ENCODE results near the gene DOCK3. TPM values are rescaled to one million over a fixed set of nuclear protein-coding genes. Genes with fewer than 3 reads are reported as not detected.
"Not testable (repeated sequence)": the region's sequence is repeated elsewhere in the genome, so short reads cannot be mapped to it uniquely, and the experiment has no call there.

DOCK3 gene
- total RNA-seq, 1 donor from 2014 or later: 0.72 TPM

DNA sequence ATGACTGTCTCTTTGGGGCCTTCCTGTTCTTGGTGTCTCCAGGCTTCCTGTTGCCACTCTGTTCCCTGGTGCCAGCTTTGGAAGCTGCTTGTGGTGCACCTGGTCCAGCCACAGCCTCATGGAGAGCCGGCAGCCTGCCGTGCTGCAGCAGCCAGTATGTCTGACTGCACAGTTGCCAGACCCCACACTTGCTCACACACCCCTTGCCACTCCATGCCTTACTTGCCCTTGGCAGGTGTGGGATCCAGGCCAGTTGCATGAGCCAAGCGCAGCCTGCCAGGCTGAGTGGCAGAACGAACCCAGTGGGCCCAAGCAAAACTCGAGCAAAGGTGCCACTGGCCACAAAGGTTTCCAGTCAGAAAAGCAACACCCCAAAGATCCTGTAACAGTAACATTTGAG is 309.2 kb downstream of the DOCK3 start:
- no peak for DNase-seq (ENCODE audit: low spot score)

DNA sequence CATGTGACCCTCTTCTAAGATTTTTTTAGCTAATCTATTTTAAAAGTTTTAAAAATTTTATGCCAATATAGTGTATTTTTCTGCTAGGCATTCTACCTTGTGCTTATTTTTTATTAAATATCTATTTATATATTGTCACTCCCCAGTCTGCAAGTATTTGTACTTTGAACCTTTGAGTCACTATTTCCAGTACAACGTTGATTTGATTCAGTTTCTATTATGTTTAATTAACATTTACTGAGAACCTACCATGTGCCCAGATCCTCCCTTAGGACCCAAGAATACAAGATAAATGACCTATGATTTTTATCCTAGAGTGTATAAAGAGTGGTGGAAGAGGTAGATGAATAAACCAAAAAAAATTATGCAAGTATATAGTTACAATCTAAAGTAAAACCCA is 311.2 kb downstream of the DOCK3 start:
- DNase-seq (ENCODE audit: low spot score): no peak

DNA sequence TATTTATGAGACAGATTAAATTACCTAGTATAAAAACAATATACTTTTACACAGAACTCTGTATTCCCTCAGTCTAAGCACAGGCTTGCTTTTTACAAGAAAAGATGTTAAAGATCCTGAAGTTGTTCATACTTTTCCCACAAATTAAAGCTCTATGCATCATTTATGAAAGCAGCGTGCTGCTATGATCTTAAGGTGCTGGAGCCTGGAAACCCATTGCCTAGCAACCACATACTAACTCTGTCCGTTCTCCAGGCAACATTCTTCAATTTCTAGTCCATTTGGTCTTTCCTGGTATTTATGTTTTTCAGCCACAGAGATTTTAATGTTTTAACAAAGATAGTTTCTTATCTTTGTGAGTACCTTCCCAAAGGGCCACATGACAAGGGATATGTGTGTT is 312.0 kb downstream of the DOCK3 start:
- no peak for DNase-seq (ENCODE audit: low spot score)

DNA sequence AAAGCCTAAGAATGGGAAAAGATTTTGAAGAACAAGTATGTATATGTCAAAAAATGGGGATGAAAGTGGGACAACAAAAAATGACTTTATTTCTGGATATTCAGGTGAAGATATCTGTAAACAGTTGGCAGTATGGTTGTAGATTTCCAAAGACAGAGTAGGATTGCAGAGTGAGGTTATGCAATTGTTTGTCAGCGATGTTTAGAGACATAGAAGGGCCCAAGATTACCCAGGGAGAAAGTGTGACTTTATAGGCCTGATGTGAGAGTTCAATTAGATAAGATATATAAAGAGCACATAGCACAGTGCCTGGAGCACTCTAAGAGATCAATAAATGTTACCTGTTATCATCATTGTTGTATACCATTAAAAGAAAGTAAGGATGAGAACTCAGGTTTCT is 319.8 kb downstream of the DOCK3 start:
- DNase-seq (ENCODE audit: low spot score): no peak

DNA sequence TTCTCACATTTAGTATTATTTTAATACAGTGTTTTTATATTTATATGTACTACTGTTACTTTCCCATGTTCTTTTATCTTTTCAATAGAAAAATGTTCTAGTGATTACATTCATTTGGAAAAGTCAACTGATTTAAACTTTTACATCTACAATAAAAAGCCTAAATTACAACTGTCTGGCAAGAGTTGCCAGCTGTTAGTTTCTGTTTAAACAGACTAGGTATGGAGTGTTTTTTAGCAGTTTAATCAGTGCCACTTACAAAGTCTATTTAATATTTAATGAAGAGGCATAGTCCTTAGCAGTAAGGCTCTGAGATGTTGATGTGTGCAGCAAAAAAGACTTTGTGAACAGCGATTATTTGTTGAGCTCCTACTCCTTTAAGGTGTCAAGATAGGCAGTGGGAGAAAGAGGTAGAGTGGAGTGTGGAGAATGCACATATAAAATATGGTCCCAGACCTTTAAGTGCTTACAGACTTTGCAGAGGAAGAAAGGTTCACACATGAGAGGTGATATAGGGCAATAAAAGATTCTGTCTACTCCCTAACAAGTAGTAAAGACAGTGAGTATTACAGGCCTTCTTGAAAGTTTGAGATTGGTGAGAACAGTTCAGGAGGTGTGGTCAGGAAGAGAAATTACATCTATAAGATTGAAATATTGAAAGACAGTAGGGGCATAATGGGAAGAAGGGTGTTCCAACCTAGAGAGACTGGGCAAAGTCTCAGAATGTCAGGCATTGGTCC is 320.5 kb downstream of the DOCK3 start:
- DNase-seq (ENCODE audit: low spot score): no peak

DNA sequence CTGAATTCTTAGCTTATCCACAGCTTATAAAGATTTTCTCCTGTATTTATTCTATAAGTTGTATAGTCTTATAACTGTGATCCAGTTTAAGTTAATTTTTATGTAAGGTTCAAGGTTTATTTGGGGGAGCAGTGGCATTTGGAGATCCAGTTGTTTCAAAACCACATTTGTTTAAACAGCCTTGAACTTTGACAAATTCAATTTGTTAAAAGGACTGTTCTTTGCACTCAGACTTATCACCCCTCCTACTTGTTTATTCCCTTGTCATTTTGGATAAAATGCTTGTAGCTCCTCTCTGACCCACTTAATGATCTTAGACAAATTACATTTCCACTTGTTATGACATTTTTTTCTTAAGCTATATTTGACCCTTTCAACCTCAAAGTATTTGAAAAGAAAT is 327.8 kb downstream of the DOCK3 start:
- DNase-seq (ENCODE audit: low spot score): no peak

DNA sequence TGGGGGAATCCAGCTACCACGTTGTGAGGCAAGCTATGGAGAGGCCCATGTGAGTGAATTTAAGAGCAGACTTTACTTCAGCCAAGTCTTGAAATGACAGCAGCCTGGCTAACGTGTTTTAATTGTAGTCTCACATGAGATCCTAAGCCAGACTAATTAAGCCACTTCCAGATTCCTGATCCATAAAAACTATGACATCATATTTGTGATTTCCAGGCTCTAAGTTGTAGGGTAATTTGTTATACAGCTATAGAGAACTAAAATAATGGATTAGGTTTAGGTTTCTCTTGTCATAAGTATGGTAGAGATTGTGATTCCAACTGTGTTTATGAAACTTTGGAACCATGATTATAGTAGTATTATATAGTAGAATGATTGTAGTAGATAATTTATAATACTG is 329.5 kb downstream of the DOCK3 start:
- DNase-seq (ENCODE audit: low spot score): no peak

DNA sequence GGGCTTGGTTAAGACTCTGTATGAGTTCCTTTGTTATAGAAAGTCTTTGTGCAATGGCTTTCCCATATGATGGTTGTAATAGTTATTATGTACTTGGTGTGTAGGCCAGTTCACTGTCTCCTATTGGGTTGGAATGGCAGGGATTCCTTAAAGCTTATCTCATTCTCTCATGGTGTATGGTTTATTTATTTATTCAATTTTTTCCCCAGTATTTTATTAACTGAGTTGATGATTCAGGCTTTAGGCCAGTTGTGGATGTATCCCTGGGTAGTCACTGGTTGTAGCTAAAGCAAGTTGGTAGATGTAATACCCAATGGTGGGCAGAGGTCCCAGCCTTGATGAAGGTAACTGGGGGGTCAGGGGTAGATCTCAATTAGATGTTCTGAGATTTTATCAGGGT is 349.4 kb downstream of the DOCK3 start:
- no peak for DNase-seq (ENCODE audit: low spot score)

DNA sequence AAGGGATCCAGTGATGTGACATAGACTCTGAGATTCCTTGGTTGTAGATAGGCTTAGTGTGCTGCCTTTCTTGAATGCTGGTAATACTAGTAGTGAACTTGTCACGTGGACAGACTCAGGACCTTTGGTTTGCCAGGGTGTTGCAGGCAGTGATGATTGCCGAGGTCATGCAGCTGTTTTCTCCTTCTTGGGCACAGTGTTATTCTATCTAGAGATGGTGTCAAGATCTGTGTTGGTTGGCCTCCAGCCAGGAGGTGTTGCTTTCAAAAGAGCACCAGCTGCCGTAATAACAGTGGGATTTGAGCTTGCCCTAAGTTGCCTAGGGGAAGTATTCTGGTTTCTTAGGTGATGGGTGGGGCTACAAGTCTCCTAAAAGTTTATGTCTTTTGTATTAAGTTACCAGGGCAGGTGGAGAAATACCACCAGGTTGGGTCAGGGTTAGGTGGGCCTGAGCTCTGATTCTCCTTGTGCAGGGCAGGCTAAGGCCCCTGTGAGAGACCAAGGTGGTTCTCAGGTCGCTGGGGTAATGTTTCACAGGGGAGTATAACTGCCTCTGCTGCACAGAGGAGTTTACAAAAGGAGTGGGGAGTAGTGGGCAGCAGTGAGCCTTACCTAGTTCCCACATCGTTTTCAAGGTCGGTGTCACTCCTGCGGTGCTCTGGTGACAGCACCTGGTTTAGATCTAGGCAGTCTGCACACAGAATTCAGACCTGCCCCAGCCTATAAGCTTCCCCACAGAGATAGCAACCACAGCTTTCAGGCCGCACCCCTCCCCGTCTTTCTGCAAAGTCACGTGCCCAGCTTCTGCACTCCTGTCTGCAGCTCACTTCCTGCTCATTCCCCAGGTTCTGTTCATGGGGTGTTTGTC is 350.3 kb downstream of the DOCK3 start:
- DNase-seq (ENCODE audit: low spot score): peak; percentile 23

DNA sequence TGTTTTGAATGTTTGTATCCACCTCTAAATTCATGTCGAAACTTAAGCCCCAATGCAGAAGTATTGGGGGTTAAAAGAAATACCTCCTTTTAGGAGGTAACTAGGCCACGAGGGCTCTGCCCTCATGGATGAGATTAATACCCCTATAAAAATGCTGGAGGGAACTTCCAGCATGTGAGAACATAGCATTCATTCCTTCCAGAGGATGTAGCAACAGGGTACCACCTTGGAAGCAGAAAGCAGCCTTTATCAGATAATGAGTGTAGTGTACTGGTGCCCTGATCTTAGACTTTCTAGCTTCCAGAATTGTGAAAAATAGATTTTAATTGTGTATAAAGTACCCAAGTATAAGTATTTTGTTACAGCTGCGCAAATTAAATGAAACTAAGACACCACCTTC is 356.9 kb downstream of the DOCK3 start:
- DNase-seq (ENCODE audit: low spot score): no peak

DNA sequence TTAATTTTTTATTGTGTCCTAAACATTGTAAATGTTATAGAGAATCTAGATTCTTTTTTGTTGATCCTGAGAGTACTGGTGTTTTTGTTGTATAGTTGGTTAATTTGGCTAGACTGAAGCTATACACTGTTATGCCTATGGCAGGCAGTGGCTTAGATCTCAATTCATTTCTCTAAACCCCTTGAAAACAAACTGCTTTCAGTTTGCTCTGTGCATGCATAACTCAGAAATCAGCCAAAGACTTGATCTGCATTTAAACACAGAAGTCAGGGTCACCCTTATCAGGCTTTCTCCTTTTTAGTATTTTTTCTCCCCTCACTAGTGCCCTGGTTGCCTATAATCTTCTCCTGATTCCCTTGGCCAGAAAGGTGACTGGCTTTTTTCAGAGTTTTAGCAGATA is 360.9 kb downstream of the DOCK3 start:
- DNase-seq (ENCODE audit: low spot score): no peak

DNA sequence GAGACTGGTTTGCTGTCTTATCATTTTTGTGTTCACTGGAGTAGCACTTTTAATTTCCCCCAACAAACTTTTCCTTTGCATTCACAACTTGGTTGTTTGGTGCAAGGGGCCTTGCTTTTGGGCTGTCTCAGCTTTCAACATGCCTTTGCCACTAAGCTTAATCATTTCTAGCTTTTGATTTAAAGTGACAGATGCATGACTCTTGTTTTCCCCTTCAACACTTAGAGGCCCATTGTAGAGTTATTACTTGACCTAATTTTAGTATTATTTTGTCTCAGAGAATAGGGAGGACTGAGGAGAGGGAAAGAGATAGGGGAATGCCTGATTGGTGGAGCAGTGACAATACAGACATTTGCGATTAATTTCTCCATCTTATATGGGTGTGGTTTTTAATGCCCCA is 370.3 kb downstream of the DOCK3 start:
- no peak for DNase-seq (ENCODE audit: low spot score)

DNA sequence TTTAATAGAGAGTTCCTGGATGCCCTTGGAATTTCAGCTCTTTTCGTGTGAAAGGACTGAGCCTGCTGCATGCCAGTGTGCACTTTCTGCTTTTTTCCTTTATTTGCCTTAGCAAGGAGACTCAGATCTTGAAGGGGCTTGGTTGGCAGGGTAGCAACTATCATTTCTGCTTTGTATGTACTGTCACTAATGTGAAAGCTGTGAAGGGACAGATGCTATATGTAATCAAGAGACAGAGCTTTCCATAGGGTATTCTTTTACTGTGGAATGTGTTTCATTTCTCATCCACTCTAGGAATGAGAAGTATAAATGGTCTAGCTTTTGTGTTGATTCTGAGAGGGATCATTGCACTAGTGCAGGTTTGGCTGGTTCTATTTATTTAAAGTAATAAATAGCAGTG is 377.8 kb downstream of the DOCK3 start:
- no peak for DNase-seq (ENCODE audit: low spot score)

DNA sequence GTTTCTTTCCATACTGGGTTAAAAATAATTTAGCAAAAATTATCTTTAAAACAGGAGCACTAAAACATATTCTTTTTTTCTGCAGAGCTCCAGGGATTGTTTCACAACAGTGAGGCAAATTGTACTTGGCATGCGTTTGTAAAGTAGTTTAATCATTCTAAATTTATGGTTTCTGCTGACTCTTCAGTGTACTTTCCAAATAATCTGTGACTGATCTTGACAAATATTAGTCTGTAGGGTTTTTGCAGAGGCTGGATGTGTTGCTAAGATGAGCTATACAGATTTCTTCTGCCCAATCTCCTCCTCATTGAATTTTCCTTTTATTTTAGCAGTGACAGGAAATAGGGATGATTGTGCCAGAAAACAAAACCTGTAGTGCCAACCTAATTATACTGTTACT is 382.4 kb downstream of the DOCK3 start:
- DNase-seq (ENCODE audit: low spot score): peak; percentile 50

DNA sequence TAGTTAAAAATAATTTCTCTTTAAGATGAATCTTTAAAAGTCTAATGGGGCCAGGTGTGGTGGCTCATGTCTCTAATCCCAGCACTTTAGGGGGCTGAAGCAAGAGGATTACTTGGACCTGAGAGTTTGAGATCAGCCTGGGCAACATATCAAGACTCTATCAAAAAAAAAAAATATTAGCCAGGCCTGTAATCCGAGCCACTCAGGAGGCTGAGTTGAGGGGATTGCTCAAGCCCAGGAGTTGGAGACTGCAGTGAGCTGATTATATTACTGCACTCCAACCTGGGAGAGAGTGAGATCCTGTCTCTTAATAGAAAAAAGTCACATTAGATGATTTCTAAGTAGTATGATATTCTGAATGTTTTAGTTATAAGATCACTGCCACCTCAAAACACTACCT is 388.3 kb downstream of the DOCK3 start:
- peak; percentile 62 for DNase-seq (ENCODE audit: low spot score)

DNA sequence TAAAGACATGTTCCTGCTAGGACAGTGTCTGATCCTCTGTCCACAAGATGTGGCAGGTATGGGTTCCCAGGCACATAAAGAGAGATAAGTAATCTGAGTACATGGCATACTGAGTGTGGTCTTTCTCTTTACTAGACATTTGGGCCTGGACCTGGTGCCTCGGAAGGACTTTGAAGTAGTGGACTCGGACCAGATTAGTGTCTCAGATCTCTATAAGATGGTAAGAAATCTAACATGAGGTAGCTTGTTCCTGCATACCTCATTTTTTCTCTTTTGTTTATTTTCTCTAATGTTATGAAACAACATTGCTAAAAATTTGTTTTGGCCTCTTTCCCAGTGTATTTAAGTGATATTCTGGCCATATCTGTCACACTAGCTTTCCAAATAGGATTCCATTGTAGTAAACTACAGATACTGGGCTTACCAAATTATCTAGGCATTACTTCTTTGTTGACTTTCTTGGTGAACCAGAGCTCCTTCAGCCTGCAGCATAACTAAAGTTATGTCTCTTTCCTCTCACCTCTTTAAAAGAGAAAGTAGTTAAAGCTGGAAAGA is 400.6 kb downstream of the DOCK3 start:
- no peak for DNase-seq (ENCODE audit: low spot score)

DNA sequence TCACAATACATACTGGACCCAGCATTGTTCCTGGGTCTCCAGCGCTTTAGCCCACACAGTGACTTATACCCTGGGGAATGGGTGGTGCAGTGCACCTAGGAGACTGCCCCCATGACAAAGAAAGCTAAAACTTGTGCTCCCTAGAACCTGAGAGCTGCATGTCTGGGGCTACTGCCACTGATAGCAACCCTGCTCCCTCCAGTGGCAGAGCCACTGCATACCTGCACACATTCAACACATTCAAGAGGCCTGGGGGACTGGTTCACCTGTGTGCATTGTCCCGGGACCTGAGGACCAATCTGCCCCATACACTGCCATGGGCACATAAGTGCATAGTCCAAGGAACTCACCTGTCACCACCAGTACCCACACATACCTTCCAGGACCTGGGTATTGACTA is 407.6 kb downstream of the DOCK3 start:
- DNase-seq (ENCODE audit: low spot score): no peak

DNA sequence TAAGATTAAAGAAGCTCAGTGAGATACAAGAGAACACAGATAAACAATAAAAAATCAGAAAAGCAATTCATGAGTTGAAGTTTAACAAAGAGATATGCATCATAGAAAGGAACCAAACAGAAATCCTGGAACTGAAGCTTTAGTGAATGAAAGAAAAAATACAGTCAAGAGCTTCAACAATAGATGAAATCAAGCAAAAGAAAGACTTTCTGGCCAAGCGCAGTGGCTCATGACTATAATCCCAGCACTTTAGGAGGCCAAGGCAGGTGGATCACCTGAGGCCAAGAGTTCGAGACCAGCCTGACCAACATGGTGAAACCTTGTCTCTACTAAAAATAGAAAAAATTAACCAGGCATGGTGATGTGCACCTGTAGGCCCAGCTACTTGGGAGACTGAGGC is 408.8 kb downstream of the DOCK3 start:
- DNase-seq (ENCODE audit: low spot score): no peak

DNA sequence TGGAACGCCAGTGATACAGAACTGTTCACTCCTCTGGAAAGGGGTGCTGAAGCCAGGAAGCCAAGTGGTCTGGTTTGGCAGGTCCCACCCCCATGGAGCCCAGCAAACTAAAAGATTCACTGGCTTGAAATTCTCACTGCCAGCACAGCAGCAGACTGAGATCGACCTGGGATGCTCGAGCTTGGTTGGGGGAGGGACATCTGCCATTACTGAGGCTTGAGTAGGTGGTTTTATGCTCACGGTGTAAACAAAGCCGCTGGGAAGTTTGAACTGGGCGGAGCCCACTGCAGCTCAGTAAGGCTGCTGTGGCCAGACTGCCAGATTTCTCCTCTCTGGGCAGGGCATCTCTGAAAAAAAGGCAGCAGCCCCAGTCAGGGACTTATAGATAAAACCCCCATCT is 417.4 kb downstream of the DOCK3 start:
- not testable (repeated sequence) for DNase-seq (ENCODE audit: low spot score)

DNA sequence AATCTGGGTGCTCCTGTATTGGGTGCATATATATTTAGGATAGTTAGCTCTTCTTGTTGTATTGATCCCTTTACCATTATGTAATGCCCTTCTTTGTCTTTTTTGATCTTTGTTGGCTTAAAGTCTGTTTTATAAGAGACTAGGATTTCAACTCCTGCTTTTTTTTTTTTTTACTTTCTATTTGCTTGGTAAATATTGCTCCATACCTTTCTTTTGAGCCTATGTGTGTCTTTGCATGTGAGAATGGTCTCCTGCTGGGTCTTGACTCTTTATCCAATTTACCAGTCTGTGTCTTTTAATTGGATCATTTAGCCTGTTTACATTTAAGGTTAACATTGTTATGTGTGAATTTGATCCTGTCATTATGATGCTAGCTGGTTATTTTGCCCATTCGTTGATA is 420.1 kb downstream of the DOCK3 start:
- DNase-seq (ENCODE audit: low spot score): not testable (repeated sequence)

DNA sequence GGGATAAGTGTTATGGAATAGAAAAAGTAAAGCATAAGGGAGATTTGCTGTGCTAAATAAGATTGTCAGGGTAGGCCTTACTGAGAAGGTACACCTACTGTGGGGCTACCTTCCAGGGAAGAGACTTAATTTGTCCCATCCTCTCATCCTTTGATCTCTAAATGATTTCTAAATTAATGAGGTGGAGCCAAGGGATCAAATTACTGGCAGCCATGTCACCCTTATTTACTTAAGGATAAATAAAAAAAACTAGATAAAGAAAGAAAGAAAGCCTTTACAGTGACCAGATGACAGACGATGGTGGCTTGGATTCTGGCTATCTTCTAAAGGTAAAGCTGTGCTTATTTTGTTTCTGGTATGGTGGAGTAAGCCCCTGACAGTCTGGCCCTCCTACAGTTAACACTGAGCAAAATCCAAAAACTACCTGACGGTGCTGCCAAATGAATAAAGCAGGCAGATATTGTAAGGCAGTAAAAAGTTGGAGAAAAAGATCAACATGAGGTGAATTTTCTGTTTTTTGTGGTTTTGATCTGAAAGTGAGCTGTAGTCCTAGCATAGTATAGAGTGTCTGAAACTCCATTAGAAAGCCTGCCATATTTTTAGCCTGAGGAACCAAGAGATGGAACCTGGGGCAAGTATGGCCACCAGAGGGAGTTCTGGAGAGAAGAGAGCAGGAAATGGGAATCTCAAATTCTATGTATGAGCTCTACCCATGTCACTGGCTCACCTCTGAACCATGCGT is 425.2 kb downstream of the DOCK3 start:
- DNase-seq (ENCODE audit: low spot score): peak; percentile 35

DNA sequence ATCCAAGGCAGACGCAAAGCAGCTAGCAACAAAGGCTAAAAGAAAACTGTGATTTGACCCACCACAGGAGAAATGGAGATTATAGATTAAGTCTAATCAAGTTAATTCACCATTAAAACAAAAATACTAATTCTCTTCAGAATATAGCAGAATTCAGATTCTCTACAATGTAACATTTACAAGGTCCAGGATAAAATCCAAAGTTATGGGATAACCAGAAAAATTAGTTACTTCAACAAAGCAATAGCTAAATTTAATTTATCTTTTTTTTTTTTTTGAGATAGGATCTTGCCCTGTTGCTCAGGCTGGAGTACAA is 425.8 kb downstream of the DOCK3 start:
- DNase-seq (ENCODE audit: low spot score): no peak
